ENCODE results near the gene WDR82.

DNA sequence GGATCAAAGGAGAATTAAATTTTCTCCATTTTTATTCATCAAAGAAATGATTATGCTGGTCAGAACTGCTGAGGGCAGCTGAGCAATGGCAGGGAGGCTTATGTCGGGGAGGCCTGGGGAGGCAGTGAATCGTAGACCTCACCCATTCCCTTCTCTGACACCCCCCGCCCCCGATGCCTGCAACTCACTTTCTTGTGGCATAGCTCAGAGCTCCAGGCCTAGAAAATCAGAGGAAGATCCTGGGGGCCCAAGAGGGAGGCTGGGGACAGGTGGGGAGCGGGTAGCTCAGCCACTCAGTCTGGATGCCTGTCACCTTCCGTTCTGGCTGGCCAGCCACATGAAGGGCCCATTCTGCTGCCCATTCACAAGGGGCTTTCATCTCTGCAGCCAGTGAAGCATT is 36.6 kb upstream of the WDR82 start:
- TF ChIP-seq POLR2A (IDR thresholded peaks at IDR 0.05; ENCODE audit: low read depth, low read length) (no peak), NFIC (IDR thresholded peaks at IDR 0.05; ENCODE audit: low read depth, low read length) (no peak), CHD1 (IDR thresholded peaks at IDR 0.05; ENCODE audit: low read depth, low read length) (no peak), TAF1 (IDR thresholded peaks at IDR 0.05; ENCODE audit: borderline replicate concordance, low read depth, low read length) (no peak), ATF2 (IDR thresholded peaks at IDR 0.05; ENCODE audit: low read length) (no peak), EZH2 (IDR thresholded peaks at IDR 0.05; ENCODE audit: borderline replicate concordance, control insufficient read depth, low read depth, low read length) (no peak), MEF2A (IDR thresholded peaks at IDR 0.05; ENCODE audit: insufficient read depth, low read depth, low read length) (no peak), RBBP5 (conservative IDR thresholded peaks at IDR 0.05) (no peak), SMARCA5 (IDR thresholded peaks at IDR 0.05) (no peak), KDM1A (IDR thresholded peaks at IDR 0.05; ENCODE audit: borderline replicate concordance) (no peak), EED (IDR thresholded peaks at IDR 0.05; ENCODE audit: low read depth) (no peak)
